ENCODE measurements around the gene FAM210A. TPM values are rescaled to one million over a fixed set of nuclear protein-coding genes. Genes with fewer than 3 reads are reported as not detected.
"Not testable (repeated sequence)": the region's sequence is repeated elsewhere in the genome, so short reads cannot be mapped to it uniquely, and the experiment has no call there.

FAM210A gene
- total RNA-seq, 4 donors from 2014 or later, result 10.4 to 22.4 (median 17.4) TPM

GRCh38 chr18:13758622-13759021, 32.3 kb upstream of the FAM210A start:
- Histone ChIP-seq H3K36me3 (peaks cover 38 to 93% (median 65%) of the 10 kb centered on the region in 4 donors), H3K4me1 (no peaks in the 10 kb centered on the region), H3K9me3 (no peaks in the 10 kb centered on the region), H3K27ac (replicated peaks in 1 of 4) (no peak overlapping the region), H3K27me3 (no peaks in the 10 kb centered on the region), H3K4me3 (no peak overlapping the region)
- no peak for DNase-seq (ENCODE audit: extremely low spot score)
- 79% methylated on average over 1 of the region's 1 CpG for WGBS
- TF ChIP-seq POLR2A (IDR thresholded peaks at IDR 0.05; ENCODE audit: low read depth), result no peak
- TF ChIP-seq EP300 (IDR thresholded peaks at IDR 0.05), result no peak
- TF ChIP-seq POLR2AphosphoS5 (IDR thresholded peaks at IDR 0.05), result no peak
- TF ChIP-seq, protein P1, sequence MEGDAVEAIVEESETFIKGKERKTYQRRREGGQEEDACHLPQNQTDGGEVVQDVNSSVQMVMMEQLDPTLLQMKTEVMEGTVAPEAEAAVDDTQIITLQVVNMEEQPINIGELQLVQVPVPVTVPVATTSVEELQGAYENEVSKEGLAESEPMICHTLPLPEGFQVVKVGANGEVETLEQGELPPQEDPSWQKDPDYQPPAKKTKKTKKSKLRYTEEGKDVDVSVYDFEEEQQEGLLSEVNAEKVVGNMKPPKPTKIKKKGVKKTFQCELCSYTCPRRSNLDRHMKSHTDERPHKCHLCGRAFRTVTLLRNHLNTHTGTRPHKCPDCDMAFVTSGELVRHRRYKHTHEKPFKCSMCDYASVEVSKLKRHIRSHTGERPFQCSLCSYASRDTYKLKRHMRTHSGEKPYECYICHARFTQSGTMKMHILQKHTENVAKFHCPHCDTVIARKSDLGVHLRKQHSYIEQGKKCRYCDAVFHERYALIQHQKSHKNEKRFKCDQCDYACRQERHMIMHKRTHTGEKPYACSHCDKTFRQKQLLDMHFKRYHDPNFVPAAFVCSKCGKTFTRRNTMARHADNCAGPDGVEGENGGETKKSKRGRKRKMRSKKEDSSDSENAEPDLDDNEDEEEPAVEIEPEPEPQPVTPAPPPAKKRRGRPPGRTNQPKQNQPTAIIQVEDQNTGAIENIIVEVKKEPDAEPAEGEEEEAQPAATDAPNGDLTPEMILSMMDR (IDR thresholded peaks at IDR 0.05), result no peak
- intact Hi-C loops (cut with DNase I), result no loop called here

DNA sequence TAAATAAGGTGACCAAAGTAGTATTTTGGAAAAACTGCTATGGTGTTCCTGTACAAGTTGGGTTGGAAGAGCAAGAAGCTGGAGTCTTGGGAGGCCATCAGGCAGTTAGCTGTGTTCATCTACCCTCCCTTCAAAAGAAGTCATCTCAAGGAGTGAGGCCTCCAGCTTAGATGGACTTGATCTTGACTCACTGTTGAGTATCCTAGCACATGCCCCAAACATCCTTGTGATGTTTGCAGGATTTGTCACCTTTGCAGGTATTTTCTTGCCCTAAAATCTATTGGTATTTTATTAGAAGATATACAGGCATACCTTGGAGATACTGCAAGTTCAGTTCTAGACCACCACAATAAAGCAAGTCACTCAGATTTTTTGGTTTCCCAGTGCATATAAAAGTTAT, 30.3 kb upstream of the FAM210A start:
- intact Hi-C loops (cut with DNase I), result no loop called here
- Histone ChIP-seq H3K4me3 (no peak overlapping the region), H3K36me3 (peaks cover 38 to 93% (median 67%) of the 10 kb centered on the region in 4 donors), H3K27me3 (no peaks in the 10 kb centered on the region), H3K9me3 (no peaks in the 10 kb centered on the region), H3K4me1 (no peaks in the 10 kb centered on the region), H3K27ac (replicated peaks in 1 of 4) (no peak overlapping the region)
- no peak for DNase-seq (ENCODE audit: extremely low spot score)
- TF ChIP-seq POLR2AphosphoS5 (IDR thresholded peaks at IDR 0.05) (no peak), POLR2A (IDR thresholded peaks at IDR 0.05; ENCODE audit: low read depth) (no peak), EP300 (IDR thresholded peaks at IDR 0.05) (no peak)
- TF ChIP-seq, protein P1 (IDR thresholded peaks at IDR 0.05), result no peak

- no peak for DNase-seq (ENCODE audit: extremely low spot score)
- no peaks in the 10 kb centered on the region for H3K27me3 ChIP-seq
- no peak overlapping the region for H3K27ac ChIP-seq (replicated peaks in 1 of 4)
- H3K4me1 ChIP-seq, result no peaks in the 10 kb centered on the region
- peaks cover 35 to 93% (median 64%) of the 10 kb centered on the region in 4 donors for H3K36me3 ChIP-seq
- TF ChIP-seq POLR2AphosphoS5 (IDR thresholded peaks at IDR 0.05) (no peak), EP300 (IDR thresholded peaks at IDR 0.05) (no peak), POLR2A (IDR thresholded peaks at IDR 0.05; ENCODE audit: low read depth) (no peak)
- TF ChIP-seq, protein P1 (IDR thresholded peaks at IDR 0.05), result no peak
- 91% methylated on average over 2 of the region's 2 CpGs for WGBS
- intact Hi-C loops (cut with DNase I), result no loop called here
- no peak overlapping the region for H3K4me3 ChIP-seq
- H3K9me3 ChIP-seq, result no peaks in the 10 kb centered on the region
Observed at GRCh38 chr18:13756261-13756660, 29.9 kb upstream of the FAM210A start.

DNA sequence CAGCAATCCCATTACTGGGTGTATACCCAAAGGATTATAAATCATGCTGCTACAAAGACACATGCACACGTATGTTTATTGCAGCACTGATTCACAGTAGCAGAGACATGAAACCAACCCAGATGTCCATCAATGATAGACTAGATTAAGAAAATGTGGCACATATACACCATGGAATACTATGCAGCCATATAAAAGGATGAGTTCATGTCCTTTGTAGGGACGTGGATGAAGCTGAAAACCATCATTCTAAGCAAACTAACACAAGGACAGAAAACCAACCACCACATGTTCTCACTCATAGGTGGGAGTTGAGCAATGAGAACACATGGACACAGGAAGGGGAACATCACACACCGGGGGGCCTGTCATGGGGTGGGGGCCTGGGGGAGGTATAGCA, 25.2 kb upstream of the FAM210A start:
- H3K4me3 ChIP-seq; DNase-seq (ENCODE audit: extremely low spot score); H3K27ac ChIP-seq (replicated peaks in 1 of 4); H3K9me3 ChIP-seq; H3K27me3 ChIP-seq; intact Hi-C loops (cut with DNase I); H3K4me1 ChIP-seq: not testable (repeated sequence)
- 91% methylated on average over 3 of the region's 3 CpGs for WGBS
- peaks cover 44 to 97% (median 81%) of the 10 kb centered on the region in 4 donors for H3K36me3 ChIP-seq

- no peaks in the 10 kb centered on the region for H3K4me1 ChIP-seq
- H3K4me3 ChIP-seq, result no peak overlapping the region
- no peak for TF ChIP-seq POLR2A (IDR thresholded peaks at IDR 0.05; ENCODE audit: low read depth)
- TF ChIP-seq, protein P1 (IDR thresholded peaks at IDR 0.05), result no peak
- TF ChIP-seq EP300 (IDR thresholded peaks at IDR 0.05), result no peak
- TF ChIP-seq POLR2AphosphoS5 (IDR thresholded peaks at IDR 0.05), result no peak
- H3K27me3 ChIP-seq, result no peaks in the 10 kb centered on the region
- DNase-seq (ENCODE audit: extremely low spot score), result no peak
- H3K9me3 ChIP-seq, result no peaks in the 10 kb centered on the region
- intact Hi-C loops (cut with DNase I), result no loop called here
- WGBS, result 91% methylated on average over 3 of the region's 3 CpGs
- no peak overlapping the region for H3K27ac ChIP-seq (replicated peaks in 1 of 4)
- peaks cover 39 to 91% (median 65%) of the 10 kb centered on the region in 4 donors for H3K36me3 ChIP-seq
Observed at GRCh38 chr18:13746633-13747032, 20.3 kb upstream of the FAM210A start.
